Hepatocyte (in vitro differentiated cells): Measurements from ENCODE around the gene SIX3. TPM values are rescaled to one million over a fixed set of nuclear protein-coding genes. Genes with fewer than 3 reads are reported as not detected.

Source experiments
- DNase-seq: peaks from one replicate; pipeline ENCODE4 v3.0.0-alpha.2; 2016; ENCODE audit warnings: low spot score
- H2AFZ ChIP-seq: fragments of 200-600 bp; sonication (generic); 2 replicates; pipeline ENCODE4 v1.6.0; 2016; ENCODE audit warnings: antibody characterized with exemption, mild to moderate bottlenecking
- H3K27ac ChIP-seq: fragments of 200-600 bp; sonication (generic); 2 replicates; pipeline ENCODE4 v1.5.1; 2016; ENCODE audit warnings: mild to moderate bottlenecking
- H3K27me3 ChIP-seq: fragments of 200-600 bp; sonication (generic); 2 replicates; pipeline ENCODE4 v1.6.1; 2016
- H3K36me3 ChIP-seq: fragments of 200-600 bp; sonication (generic); replicated peaks from 2 replicates; pipeline ENCODE4 v1.5.1; 2016; ENCODE audit warnings: low read depth; ENCODE audit not compliant: insufficient read depth
- H3K4me1 ChIP-seq: fragments of 200-600 bp; sonication (generic); 2 replicates; pipeline ENCODE4 v1.5.1; 2016; ENCODE audit warnings: mild to moderate bottlenecking, moderate library complexity; ENCODE audit not compliant: insufficient read depth
- H3K4me2 ChIP-seq: fragments of 200-600 bp; sonication (generic); 2 replicates; pipeline ENCODE4 v1.6.0; 2016
- H3K4me3 ChIP-seq: fragments of 200-600 bp; sonication (generic); 2 replicates; pipeline ENCODE4 v1.5.1; 2016; ENCODE audit warnings: mild to moderate bottlenecking
- H3K79me2 ChIP-seq: fragments of 200-600 bp; sonication (generic); 2 replicates; pipeline ENCODE4 v1.6.0; 2017; ENCODE audit warnings: mild to moderate bottlenecking
- H3K9me2 ChIP-seq: fragments of 200-600 bp; sonication (generic); replicated peaks from 2 replicates; pipeline ENCODE4 v1.6.0; 2017; ENCODE audit warnings: mild to moderate bottlenecking; ENCODE audit not compliant: insufficient read depth
- H3K9me3 ChIP-seq: fragments of 200-600 bp; sonication (generic); 2 replicates; pipeline ENCODE4 v1.5.1; 2016; ENCODE audit warnings: low read depth, mild to moderate bottlenecking
- H4K20me1 ChIP-seq: fragments of 200-600 bp; sonication (generic); 2 replicates; pipeline ENCODE4 v1.6.0; 2016; ENCODE audit warnings: mild to moderate bottlenecking; ENCODE audit not compliant: insufficient read depth, poor library complexity, severe bottlenecking
- EZH2 ChIP-seq: fragments of 200-600 bp; sonication (generic); IDR thresholded peaks from 2 replicates; pipeline ENCODE4 v1.6.1; 2016; ENCODE audit warnings: antibody characterized with exemption, mild to moderate bottlenecking, borderline replicate concordance
- EZH2phosphoT487 ChIP-seq: fragments of 200-600 bp; sonication (generic); IDR thresholded peaks from one replicate; pipeline ENCODE4 v1.6.1; 2018; ENCODE audit warnings: antibody characterized with exemption, mild to moderate bottlenecking, low read depth, moderate library complexity; ENCODE audit not compliant: unreplicated experiment, severe bottlenecking
- WGBS: methylation state at CpG from one replicate; pipeline ENCODE4 v1.1.6; 2016; ENCODE audit warnings: low lambda C conversion rate; ENCODE audit errors: missing lambda C conversion rate; 5-methylcytosine and 5-hydroxymethylcytosine counted together
- polyA plus RNA-seq: library from polyadenylated mRNA; unstranded; fragments of >200 nt; fragmentation: Nextera tagmentation; extraction: Ambion mirVana; gene quantifications from 2 replicates; pipeline ENCODE4 v1.2.1, GENCODE V29; 2016
- total RNA-seq: library from RNA; depleted of rRNA; stranded (reverse); fragments of >200 nt; gene quantifications from 2 replicates; pipeline ENCODE4 v1.2.3, GENCODE V29; 2014
- TF ChIP-seq, protein P1 (sequence below): fragments of 200-600 bp; sonication (generic); IDR thresholded peaks from 2 replicates; pipeline ENCODE4 v1.5.1; 2016; ENCODE audit warnings: antibody characterized with exemption, mild to moderate bottlenecking; ENCODE audit not compliant: poor library complexity

SIX3 gene
- total and polyA plus RNA-seq, 2 experiments from 2014 or later = not detected

DNA sequence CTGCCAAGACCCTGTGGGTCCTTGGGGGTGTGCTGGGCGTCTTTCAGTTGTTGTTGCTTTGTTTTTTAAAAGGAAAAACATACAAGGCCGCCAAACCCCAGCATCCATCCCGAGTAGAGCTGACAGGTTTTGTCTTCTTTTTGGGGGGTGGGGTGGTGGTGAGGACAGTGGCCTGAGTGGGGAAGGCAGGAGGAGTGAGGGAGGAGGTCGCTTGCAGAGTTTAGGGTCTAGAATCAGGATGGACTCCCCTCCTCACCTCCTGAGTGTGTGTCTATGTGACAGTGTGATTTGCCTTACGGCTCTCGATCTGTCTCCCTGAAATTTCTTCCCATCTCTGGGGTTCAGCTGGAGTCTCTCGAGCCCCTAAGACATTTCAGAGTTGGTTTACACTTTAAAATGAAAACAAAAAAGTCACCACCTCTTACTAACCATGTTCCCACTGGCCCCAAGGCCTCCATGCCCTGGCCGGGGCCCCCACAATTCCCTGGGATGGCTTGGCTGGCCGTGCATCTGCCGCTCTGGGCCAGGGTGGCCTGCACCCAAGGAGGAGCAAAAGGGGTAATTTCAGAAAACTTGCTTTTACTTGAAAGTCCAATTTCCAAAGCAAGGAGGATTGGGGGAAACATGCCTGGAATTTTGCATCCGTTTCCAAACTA is 5.0 kb downstream of the SIX3 start:
- H3K9me2 ChIP-seq = no peaks in the 10 kb centered on the region
- H3K4me3 ChIP-seq = no peak overlapping the region
- 59% methylated on average over 11 of the region's 11 CpGs for WGBS
- peaks cover 98% of the 10 kb centered on the region for H3K27me3 ChIP-seq
- no peaks in the 10 kb centered on the region for H3K36me3 ChIP-seq
- no peaks in the 10 kb centered on the region for H3K79me2 ChIP-seq
- no peak overlapping the region for H2AFZ ChIP-seq
- peaks cover 8% of the 10 kb centered on the region for H3K4me1 ChIP-seq
- no peaks in the 10 kb centered on the region for H4K20me1 ChIP-seq
- H3K27ac ChIP-seq = no peak overlapping the region
- H3K9me3 ChIP-seq = no peaks in the 10 kb centered on the region
- no peak for DNase-seq
- no peak overlapping the region for H3K4me2 ChIP-seq
- TF ChIP-seq EZH2 = no peak
- no peak for TF ChIP-seq EZH2phosphoT487
- TF ChIP-seq, protein P1, sequence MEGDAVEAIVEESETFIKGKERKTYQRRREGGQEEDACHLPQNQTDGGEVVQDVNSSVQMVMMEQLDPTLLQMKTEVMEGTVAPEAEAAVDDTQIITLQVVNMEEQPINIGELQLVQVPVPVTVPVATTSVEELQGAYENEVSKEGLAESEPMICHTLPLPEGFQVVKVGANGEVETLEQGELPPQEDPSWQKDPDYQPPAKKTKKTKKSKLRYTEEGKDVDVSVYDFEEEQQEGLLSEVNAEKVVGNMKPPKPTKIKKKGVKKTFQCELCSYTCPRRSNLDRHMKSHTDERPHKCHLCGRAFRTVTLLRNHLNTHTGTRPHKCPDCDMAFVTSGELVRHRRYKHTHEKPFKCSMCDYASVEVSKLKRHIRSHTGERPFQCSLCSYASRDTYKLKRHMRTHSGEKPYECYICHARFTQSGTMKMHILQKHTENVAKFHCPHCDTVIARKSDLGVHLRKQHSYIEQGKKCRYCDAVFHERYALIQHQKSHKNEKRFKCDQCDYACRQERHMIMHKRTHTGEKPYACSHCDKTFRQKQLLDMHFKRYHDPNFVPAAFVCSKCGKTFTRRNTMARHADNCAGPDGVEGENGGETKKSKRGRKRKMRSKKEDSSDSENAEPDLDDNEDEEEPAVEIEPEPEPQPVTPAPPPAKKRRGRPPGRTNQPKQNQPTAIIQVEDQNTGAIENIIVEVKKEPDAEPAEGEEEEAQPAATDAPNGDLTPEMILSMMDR = no peak

DNA sequence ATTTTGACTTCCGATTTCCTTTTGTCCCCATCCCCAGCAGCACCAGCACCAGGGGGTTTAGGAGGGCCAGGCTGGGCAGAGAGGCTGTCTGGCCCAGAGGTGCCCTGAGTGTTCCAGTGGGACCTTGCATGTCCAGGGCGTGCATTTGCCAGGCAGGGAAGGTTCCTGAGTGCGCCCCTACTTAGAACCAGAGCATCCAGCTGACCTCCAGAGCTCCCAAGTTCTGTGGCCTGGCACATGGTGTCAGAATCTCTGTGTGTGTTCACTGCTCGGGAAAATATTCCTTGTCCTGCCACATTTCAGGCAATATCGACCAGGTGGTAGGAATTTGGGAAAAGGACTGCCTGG is 5.5 kb downstream of the SIX3 start:
- Histone ChIP-seq H3K9me2 (no peaks in the 10 kb centered on the region), H2AFZ (no peak overlapping the region), H3K4me2 (no peak overlapping the region), H3K36me3 (no peaks in the 10 kb centered on the region), H3K4me3 (no peak overlapping the region), H3K27ac (no peak overlapping the region), H3K79me2 (no peaks in the 10 kb centered on the region), H3K9me3 (no peaks in the 10 kb centered on the region), H4K20me1 (no peaks in the 10 kb centered on the region), H3K27me3 (peaks cover 98% of the 10 kb centered on the region), H3K4me1 (peaks cover 10% of the 10 kb centered on the region)
- WGBS = 82% methylated on average over 5 of the region's 5 CpGs
- no peak for TF ChIP-seq EZH2
- DNase-seq = no peak

DNA sequence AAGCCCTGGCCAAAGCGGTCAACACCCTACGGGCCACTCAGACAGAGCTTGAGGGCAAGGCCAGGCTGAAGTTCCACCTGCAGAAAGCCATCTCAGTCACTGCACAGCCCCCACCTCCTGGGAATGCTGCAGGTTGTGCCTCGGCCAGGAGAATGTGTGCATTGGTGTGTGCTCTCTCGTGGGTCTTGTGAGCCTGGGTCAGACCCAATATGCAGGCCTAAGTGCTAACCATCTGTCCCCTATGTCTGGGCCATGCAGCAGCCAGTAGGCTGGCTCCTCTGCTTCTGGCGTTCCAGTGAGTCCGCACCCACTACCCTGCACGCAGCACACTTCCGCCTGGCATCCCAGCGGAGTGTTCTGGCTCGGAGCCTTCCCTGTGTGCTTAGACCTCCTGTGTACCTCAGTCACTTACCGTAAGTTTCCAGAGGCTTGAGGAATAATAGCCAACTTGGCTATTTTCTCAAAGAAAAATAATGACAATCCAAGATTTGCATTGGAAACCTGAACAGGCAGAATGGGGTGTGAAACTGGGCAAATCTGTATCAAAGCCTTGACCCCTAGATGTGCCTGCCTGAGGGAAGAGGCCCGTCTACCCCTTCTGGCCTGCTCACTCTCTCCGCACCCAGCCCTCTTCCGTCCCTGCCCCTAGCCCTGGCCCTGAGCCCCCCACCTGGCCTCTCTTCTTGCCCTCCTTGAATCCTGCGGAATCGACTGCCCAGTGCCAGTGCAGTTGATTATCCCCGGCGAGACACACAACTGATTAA is 7.2 kb downstream of the SIX3 start:
- Histone ChIP-seq H3K27ac (no peak overlapping the region), H3K4me2 (peak overlapping the region; percentile 79), H3K27me3 (peaks cover 100% of the 10 kb centered on the region), H2AFZ (no peak overlapping the region), H3K36me3 (no peaks in the 10 kb centered on the region), H3K79me2 (no peaks in the 10 kb centered on the region), H3K9me3 (no peaks in the 10 kb centered on the region), H3K9me2 (no peaks in the 10 kb centered on the region), H3K4me1 (peaks cover 15% of the 10 kb centered on the region), H4K20me1 (no peaks in the 10 kb centered on the region), H3K4me3 (no peak overlapping the region)
- TF ChIP-seq, protein P1 = no peak
- TF ChIP-seq EZH2phosphoT487 (no peak), EZH2 (no peak)
- WGBS = 57% methylated on average over 18 of the region's 18 CpGs
- no peak for DNase-seq

DNA sequence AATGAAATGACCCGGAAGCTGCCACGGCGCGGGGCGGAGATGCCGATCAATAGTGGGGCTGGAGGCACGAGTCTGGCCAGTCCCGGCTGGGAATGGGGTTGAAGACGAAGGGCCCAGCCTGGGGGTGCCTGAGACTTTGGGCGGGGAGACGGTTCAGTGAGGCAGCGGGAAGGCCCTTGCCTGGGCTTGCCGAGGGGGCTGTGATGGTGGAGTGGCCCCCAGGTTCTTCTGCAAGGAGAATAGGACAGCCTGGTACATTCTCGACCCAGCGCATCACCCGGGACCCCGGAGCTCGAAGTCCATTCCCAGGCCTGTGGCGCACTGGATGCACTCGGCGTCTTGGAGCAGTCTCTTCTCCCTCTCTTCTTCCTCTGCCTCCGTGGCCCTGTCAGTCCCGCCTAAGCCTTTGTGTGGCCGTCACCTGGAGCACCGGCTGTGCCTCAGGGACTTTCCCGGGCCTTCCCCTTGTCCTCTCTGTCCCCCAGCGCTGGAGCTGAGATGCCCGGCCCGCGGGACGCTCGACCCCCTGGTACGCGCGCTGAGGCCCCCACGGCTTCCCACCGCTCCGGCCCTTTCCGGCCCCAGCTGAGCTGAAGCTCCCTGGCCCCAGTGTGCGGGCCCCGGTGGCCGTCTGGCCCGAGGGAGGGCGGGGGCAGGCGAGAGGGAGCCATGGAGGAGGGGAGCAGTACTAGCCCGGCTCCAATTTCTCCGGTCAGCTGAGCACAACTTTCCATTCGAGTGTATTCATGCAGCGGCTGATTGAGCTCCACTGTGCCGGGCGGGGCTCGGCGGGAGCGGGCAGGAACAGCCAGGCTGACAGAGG is 8.0 kb downstream of the SIX3 start:
- DNase-seq = no peak
- H3K27me3 ChIP-seq = peaks cover 100% of the 10 kb centered on the region
- peak overlapping the region; percentile 79 for H3K4me2 ChIP-seq
- no peak overlapping the region for H2AFZ ChIP-seq
- no peaks in the 10 kb centered on the region for H4K20me1 ChIP-seq
- H3K36me3 ChIP-seq = no peaks in the 10 kb centered on the region
- peaks cover 15% of the 10 kb centered on the region for H3K4me1 ChIP-seq
- no peaks in the 10 kb centered on the region for H3K79me2 ChIP-seq
- H3K27ac ChIP-seq = no peak overlapping the region
- H3K9me2 ChIP-seq = no peaks in the 10 kb centered on the region
- TF ChIP-seq EZH2 (peak; percentile 85), EZH2phosphoT487 (no peak)
- TF ChIP-seq, protein P1 = no peak
- H3K9me3 ChIP-seq = no peaks in the 10 kb centered on the region
- WGBS = 6% methylated on average over 42 of the region's 54 CpGs
- no peak overlapping the region for H3K4me3 ChIP-seq
